ENCODE measurements around the gene CACNA2D2. TPM values are rescaled to one million over a fixed set of nuclear protein-coding genes. Genes with fewer than 3 reads are reported as not detected.

The CACNA2D2 gene
- total RNA-seq, 1 donor from 2014 or later: 1.00 TPM

DNA sequence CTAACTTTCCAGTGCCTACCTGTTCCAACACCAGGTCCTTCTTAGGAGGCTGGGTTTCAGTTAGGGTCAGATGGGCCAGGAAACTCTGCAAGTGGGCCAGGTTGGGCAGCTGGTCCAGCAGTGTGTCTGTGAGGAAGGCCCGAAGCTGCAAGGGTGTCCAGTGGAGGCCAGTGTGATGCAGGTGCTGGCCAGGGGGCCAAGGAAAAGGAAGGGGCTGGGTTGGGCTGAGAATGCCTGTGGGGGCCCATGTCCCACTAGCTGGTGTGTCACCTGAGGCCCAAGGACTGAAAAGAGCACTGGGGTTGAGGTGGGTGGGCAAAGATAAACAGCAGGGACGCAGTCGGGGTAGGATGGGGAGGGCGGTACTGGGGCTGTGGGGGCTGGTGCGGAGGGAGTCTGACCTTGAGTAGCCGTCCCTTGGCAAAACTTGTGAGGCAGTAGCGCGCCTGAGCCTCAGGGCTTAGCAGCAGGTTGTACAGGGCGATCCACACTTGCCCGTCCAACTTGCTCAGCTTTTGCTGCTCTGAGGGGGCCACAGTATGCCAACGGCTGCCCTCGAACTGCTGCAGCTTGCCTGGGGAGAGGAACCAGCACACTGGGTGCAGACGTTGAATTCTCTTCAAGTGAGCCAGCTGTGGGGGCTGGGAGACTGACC lies 161.3 kb downstream of the CACNA2D2 start:
- H3K27me3 Mint-ChIP-seq (ENCODE audit: low read depth, unreplicated experiment): peaks cover 36% of the 10 kb centered on the region

DNA sequence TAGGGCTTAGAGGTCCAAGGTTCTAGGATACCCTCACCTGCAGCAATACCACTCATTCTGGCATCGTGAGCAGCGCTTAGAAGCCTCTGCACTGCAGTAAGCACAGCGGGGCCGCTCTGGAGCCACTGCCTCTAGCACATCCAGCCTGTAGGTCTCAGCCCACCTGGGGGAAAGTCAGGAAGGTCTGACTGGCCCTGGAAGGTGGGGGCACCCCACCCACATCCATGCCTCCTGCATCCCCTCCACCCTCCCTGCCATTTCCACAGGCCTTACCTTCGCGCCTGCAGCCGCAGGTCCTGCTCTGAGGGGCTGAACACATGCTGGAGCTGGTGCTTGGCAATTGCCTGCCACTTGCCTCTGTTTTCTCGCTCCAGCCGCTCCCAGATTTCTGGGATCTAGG lies 161.9 kb downstream of the CACNA2D2 start:
- FAIRE-seq: no peak
- Histone ChIP-seq H3K27ac (ENCODE audit: low read depth, low read length) (no peak overlapping the region), H4K20me1 (ENCODE audit: insufficient read depth, low read length) (peaks cover 3% of the 10 kb centered on the region), H3K36me3 (ENCODE audit: insufficient read depth, low read length) (no peaks in the 10 kb centered on the region), H3K9ac (ENCODE audit: low read length) (no peak overlapping the region), H3K4me3 (ENCODE audit: insufficient read depth, low read depth, low read length) (no peak overlapping the region), H3K4me1 (ENCODE audit: insufficient read depth, low read length) (peaks cover 24% of the 10 kb centered on the region), H3K4me2 (ENCODE audit: low read length) (no peak overlapping the region), H2AFZ (ENCODE audit: low read depth, low read length) (no peak overlapping the region), H3K27me3 (ENCODE audit: insufficient read depth, low read length) (no peaks in the 10 kb centered on the region), H3K79me2 (ENCODE audit: insufficient read depth, low read length) (peaks cover 5% of the 10 kb centered on the region), H3K9me3 (ENCODE audit: insufficient read depth, low read depth, low read length) (no peaks in the 10 kb centered on the region)
- no peak overlapping the region for H3K4me3 Mint-ChIP-seq (ENCODE audit: unreplicated experiment)
- TF ChIP-seq EZH2 (IDR thresholded peaks at IDR 0.05; ENCODE audit: insufficient read depth, low read length): no peak
- TF ChIP-seq, protein P1, sequence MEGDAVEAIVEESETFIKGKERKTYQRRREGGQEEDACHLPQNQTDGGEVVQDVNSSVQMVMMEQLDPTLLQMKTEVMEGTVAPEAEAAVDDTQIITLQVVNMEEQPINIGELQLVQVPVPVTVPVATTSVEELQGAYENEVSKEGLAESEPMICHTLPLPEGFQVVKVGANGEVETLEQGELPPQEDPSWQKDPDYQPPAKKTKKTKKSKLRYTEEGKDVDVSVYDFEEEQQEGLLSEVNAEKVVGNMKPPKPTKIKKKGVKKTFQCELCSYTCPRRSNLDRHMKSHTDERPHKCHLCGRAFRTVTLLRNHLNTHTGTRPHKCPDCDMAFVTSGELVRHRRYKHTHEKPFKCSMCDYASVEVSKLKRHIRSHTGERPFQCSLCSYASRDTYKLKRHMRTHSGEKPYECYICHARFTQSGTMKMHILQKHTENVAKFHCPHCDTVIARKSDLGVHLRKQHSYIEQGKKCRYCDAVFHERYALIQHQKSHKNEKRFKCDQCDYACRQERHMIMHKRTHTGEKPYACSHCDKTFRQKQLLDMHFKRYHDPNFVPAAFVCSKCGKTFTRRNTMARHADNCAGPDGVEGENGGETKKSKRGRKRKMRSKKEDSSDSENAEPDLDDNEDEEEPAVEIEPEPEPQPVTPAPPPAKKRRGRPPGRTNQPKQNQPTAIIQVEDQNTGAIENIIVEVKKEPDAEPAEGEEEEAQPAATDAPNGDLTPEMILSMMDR (IDR thresholded peaks at IDR 0.05; ENCODE audit: insufficient read depth, low read depth, low read length): no peak
- DNase-seq (ENCODE audit: low read depth): no peak
- no peaks in the 10 kb centered on the region for H3K36me3 Mint-ChIP-seq (ENCODE audit: low read depth, unreplicated experiment)
- H3K27ac Mint-ChIP-seq (ENCODE audit: unreplicated experiment): no peak overlapping the region
- H3K4me1 Mint-ChIP-seq (ENCODE audit: low read depth, unreplicated experiment): peaks cover 10% of the 10 kb centered on the region
- H3K9me3 Mint-ChIP-seq (ENCODE audit: unreplicated experiment): peaks cover 6% of the 10 kb centered on the region
- H3K27me3 Mint-ChIP-seq (ENCODE audit: low read depth, unreplicated experiment): peaks cover 36% of the 10 kb centered on the region

More for the DNA sequence above, 161.3 kb downstream of the CACNA2D2 start:
- Histone ChIP-seq H3K4me1 (ENCODE audit: insufficient read depth, low read length) (peaks cover 24% of the 10 kb centered on the region), H3K27ac (ENCODE audit: low read depth, low read length) (no peak overlapping the region), H3K36me3 (ENCODE audit: insufficient read depth, low read length) (no peaks in the 10 kb centered on the region), H3K9me3 (ENCODE audit: insufficient read depth, low read depth, low read length) (no peaks in the 10 kb centered on the region), H4K20me1 (ENCODE audit: insufficient read depth, low read length) (no peaks in the 10 kb centered on the region), H3K27me3 (ENCODE audit: insufficient read depth, low read length) (no peaks in the 10 kb centered on the region), H3K9ac (ENCODE audit: low read length) (no peak overlapping the region), H2AFZ (ENCODE audit: low read depth, low read length) (no peak overlapping the region), H3K4me2 (ENCODE audit: low read length) (no peak overlapping the region), H3K79me2 (ENCODE audit: insufficient read depth, low read length) (no peaks in the 10 kb centered on the region), H3K4me3 (ENCODE audit: insufficient read depth, low read depth, low read length) (no peak overlapping the region)
- FAIRE-seq (no peak), DNase-seq (ENCODE audit: low read depth) (no peak)
- Mint-ChIP-seq H3K9me3 (ENCODE audit: unreplicated experiment) (peaks cover 6% of the 10 kb centered on the region), H3K27ac (ENCODE audit: unreplicated experiment) (no peak overlapping the region), H3K36me3 (ENCODE audit: low read depth, unreplicated experiment) (no peaks in the 10 kb centered on the region), H3K4me3 (ENCODE audit: unreplicated experiment) (no peak overlapping the region), H3K4me1 (ENCODE audit: low read depth, unreplicated experiment) (peaks cover 10% of the 10 kb centered on the region)
- TF ChIP-seq EZH2 (IDR thresholded peaks at IDR 0.05; ENCODE audit: insufficient read depth, low read length): no peak
- TF ChIP-seq, protein P1 (IDR thresholded peaks at IDR 0.05; ENCODE audit: insufficient read depth, low read depth, low read length): no peak
